Measurements from ENCODE around the gene PTPRK.

The PTPRK gene

DNA sequence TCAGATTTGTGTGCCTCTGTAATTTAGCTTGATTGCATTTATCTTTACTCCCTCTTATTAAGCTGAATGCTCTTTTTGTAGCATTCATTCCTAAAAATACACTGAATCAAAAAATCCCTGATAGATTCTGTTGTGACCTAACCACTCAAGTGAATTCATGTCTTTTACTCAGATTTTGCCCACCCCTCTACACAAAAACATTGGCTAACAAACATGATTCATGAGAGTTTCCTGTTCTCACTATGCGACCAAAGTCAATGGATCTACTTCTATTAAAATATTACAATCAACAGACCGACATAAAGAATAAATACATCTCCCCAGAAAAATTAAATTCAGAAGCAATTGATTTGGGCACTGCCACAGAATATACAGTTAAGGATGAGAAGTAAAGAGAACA is 520.0 kb downstream of the PTPRK start:
- Histone ChIP-seq H3K4me3 (ENCODE audit: low read depth, low read length) (no peak overlapping the region), H3K27me3 (replicated peaks) (no peaks in the 10 kb centered on the region), H3K27ac (no peak overlapping the region), H3K36me3 (replicated peaks) (no peaks in the 10 kb centered on the region)
- in situ Hi-C loops (cut with HindIII; ENCODE audit: low pct_ligation_motif_present, low sequenced_read_pairs) = no loop called here
- no peak for DNase-seq
- TF ChIP-seq, protein P1, sequence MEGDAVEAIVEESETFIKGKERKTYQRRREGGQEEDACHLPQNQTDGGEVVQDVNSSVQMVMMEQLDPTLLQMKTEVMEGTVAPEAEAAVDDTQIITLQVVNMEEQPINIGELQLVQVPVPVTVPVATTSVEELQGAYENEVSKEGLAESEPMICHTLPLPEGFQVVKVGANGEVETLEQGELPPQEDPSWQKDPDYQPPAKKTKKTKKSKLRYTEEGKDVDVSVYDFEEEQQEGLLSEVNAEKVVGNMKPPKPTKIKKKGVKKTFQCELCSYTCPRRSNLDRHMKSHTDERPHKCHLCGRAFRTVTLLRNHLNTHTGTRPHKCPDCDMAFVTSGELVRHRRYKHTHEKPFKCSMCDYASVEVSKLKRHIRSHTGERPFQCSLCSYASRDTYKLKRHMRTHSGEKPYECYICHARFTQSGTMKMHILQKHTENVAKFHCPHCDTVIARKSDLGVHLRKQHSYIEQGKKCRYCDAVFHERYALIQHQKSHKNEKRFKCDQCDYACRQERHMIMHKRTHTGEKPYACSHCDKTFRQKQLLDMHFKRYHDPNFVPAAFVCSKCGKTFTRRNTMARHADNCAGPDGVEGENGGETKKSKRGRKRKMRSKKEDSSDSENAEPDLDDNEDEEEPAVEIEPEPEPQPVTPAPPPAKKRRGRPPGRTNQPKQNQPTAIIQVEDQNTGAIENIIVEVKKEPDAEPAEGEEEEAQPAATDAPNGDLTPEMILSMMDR (IDR thresholded peaks at IDR 0.05; ENCODE audit: low read depth, low read length, missing control alignments) = no peak

DNA sequence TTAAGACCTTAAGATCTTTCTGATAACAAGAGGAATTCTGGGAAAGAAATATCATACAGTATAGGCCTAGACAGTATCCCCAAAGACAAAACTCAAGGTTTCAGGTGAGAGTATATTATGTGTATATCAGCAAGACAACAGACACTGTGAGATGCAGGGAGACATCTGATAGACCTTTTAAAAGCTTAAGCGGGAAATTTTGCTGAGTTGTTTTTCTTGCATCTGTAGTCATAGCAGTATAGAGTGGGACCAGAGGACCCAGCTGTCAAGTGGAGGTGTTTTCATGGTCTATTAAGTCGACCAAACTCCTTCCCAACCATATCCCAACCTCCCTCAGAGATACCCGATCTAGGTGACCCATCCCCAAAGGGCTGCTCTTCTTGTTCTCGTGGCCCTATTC is 521.4 kb downstream of the PTPRK start:
- H3K4me3 ChIP-seq (ENCODE audit: low read depth, low read length) = no peak overlapping the region
- TF ChIP-seq, protein P1 (IDR thresholded peaks at IDR 0.05; ENCODE audit: low read depth, low read length, missing control alignments) = no peak
- H3K36me3 ChIP-seq (replicated peaks) = no peaks in the 10 kb centered on the region
- DNase-seq = no peak
- in situ Hi-C loops (cut with HindIII; ENCODE audit: low pct_ligation_motif_present, low sequenced_read_pairs) = no loop called here
- H3K27ac ChIP-seq = no peak overlapping the region
- no peaks in the 10 kb centered on the region for H3K27me3 ChIP-seq (replicated peaks)

DNA sequence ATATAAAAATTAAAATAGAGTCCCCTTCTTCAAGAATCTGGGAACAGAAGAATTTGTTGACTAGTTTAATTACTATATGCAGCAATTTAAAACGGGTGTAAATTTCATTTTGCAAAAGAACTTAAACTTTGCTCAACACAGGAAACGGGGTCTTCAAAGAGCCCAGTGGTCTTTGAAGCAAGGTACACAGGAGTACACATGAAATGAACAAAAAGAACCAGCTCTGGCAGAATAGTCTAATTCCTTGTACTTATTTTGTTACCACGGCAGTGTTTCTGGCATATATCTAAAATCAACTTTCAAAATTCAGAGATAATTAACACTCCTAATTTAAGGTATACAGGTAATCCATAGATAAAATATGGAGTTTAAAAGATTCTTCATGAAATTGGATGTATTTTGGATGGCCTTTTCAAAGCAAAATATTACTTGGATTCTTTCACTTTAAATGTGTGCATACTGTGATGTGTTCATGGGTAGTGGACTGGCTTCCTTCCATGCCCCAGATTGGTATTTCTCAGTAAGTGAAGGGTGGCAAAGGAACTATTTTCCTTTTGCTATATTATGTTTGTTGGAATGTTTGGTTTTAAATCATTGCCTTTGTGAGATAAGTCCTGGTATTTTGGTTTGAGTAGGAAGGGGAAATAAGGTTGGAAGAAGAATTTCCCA is 522.8 kb downstream of the PTPRK start:
- TF ChIP-seq, protein P1 (IDR thresholded peaks at IDR 0.05; ENCODE audit: low read depth, low read length, missing control alignments) = no peak
- no peak overlapping the region for H3K4me3 ChIP-seq (ENCODE audit: low read depth, low read length)
- no peaks in the 10 kb centered on the region for H3K27me3 ChIP-seq (replicated peaks)
- H3K36me3 ChIP-seq (replicated peaks) = no peaks in the 10 kb centered on the region
- no peak overlapping the region for H3K27ac ChIP-seq
- in situ Hi-C loops (cut with HindIII; ENCODE audit: low pct_ligation_motif_present, low sequenced_read_pairs) = no loop called here
- DNase-seq = no peak

DNA sequence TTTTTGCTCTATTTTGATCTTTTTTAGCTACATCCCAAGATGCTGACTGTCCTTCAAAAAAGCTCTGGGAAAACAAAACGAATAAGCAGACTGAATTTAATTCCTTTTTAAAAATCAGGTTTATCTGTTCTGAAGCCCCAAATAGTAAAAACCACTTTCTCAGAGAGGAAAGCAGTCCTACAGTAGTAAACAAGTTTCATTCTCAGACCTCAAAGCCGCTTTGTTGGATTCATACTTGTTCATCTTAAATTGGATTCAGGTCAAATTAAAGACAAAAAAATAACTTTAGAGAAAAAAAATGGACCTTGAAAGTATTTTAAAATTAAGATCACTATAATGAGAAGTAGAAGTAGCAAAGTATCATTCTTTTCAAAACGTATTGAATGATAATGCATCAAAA is 523.5 kb downstream of the PTPRK start:
- in situ Hi-C loops (cut with HindIII; ENCODE audit: low pct_ligation_motif_present, low sequenced_read_pairs) = no loop called here
- no peak overlapping the region for H3K4me3 ChIP-seq (ENCODE audit: low read depth, low read length)
- H3K27me3 ChIP-seq (replicated peaks) = no peaks in the 10 kb centered on the region
- TF ChIP-seq, protein P1 (IDR thresholded peaks at IDR 0.05; ENCODE audit: low read depth, low read length, missing control alignments) = no peak
- no peak for DNase-seq
- H3K27ac ChIP-seq = no peak overlapping the region
- H3K36me3 ChIP-seq (replicated peaks) = no peaks in the 10 kb centered on the region

DNA sequence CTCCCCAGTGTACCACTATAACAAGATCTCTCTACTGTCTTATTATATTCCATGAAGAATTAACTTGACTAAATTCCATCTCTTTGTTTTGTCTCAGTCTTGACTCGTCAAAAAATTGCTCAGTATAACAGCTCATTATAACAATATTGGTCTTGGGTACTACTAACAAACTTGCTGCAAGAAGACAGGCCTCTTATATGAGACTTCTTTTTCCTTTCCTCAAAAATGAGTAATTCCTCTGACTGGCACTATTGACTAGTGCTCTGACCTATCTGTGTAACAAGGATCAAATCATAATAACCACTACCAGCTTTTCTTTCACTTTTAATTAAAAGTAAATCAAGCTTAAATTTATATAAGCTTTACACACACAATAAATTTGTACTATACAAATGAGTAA is 528.3 kb downstream of the PTPRK start:
- H3K27ac ChIP-seq = no peak overlapping the region
- H3K36me3 ChIP-seq (replicated peaks) = no peaks in the 10 kb centered on the region
- DNase-seq = no peak
- no peak overlapping the region for H3K4me3 ChIP-seq (ENCODE audit: low read depth, low read length)
- TF ChIP-seq, protein P1 (IDR thresholded peaks at IDR 0.05; ENCODE audit: low read depth, low read length, missing control alignments) = no peak
- H3K27me3 ChIP-seq (replicated peaks) = no peaks in the 10 kb centered on the region
- in situ Hi-C loops (cut with HindIII; ENCODE audit: low pct_ligation_motif_present, low sequenced_read_pairs) = no loop called here

DNA sequence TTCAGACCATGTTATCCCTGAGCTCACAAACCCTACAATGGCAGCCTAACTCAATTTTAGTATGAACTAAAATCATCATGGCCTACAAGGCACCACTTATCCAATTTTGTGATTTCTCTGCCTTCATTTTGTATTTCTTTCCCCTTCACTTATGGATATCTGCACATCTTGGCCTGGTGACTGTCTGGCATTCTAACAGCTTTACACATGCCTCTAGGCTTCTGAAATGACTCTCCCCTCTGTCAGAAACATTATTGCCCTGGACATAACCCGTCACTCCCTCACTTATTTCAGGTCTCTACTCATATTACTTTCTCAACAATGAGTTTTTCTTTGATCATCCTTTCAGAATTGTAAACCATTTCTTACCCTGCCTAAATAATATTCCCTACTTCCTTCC is 530.3 kb downstream of the PTPRK start:
- DNase-seq = no peak
- H3K4me3 ChIP-seq (ENCODE audit: low read depth, low read length) = no peak overlapping the region
- H3K36me3 ChIP-seq (replicated peaks) = no peaks in the 10 kb centered on the region
- TF ChIP-seq, protein P1 (IDR thresholded peaks at IDR 0.05; ENCODE audit: low read depth, low read length, missing control alignments) = no peak
- no peaks in the 10 kb centered on the region for H3K27me3 ChIP-seq (replicated peaks)
- in situ Hi-C loops (cut with HindIII; ENCODE audit: low pct_ligation_motif_present, low sequenced_read_pairs) = no loop called here
- H3K27ac ChIP-seq = no peak overlapping the region
